Ishikawa (cell line): Measurements from ENCODE around the gene MAP1LC3A.

Experiments used
- CEBPB ChIP-seq: IDR thresholded peaks from 2 replicates; pipeline ENCODE4 v1.6.1; 2012
- CREB1 ChIP-seq: IDR thresholded peaks from 2 replicates; pipeline ENCODE4 v1.6.1; 2012; ENCODE audit warnings: low read depth
- EGR1 ChIP-seq: IDR thresholded peaks from 2 replicates; pipeline ENCODE4 v1.6.1; 2012
- EP300 ChIP-seq: IDR thresholded peaks from 2 replicates; pipeline ENCODE4 v1.6.1; 2012; ENCODE audit warnings: borderline replicate concordance
- FOXM1 ChIP-seq: IDR thresholded peaks from 2 replicates; pipeline ENCODE4 v1.6.1; 2012; ENCODE audit warnings: low read depth, borderline replicate concordance
- NFIC ChIP-seq: IDR thresholded peaks from 2 replicates; pipeline ENCODE4 v1.6.1; 2012
- RAD21 ChIP-seq: IDR thresholded peaks from 2 replicates; pipeline ENCODE4 v1.6.1; 2012; ENCODE audit warnings: low read depth
- REST ChIP-seq: IDR thresholded peaks from 2 replicates; pipeline ENCODE4 v1.6.1; 2012; ENCODE audit warnings: low read depth, mild to moderate bottlenecking
- TAF1 ChIP-seq: IDR thresholded peaks from 2 replicates; pipeline ENCODE4 v1.6.1; 2012; ENCODE audit warnings: low read depth, mild to moderate bottlenecking
- TCF12 ChIP-seq: IDR thresholded peaks from 2 replicates; pipeline ENCODE4 v1.6.1; 2012; ENCODE audit warnings: low read depth
- TEAD4 ChIP-seq: IDR thresholded peaks from 2 replicates; pipeline ENCODE4 v1.6.1; 2012
- USF1 ChIP-seq: IDR thresholded peaks from 2 replicates; pipeline ENCODE4 v1.6.1; 2012
- YY1 ChIP-seq: IDR thresholded peaks from 2 replicates; pipeline ENCODE4 v1.6.1; 2012; ENCODE audit warnings: low read depth
- ZBTB7A ChIP-seq: IDR thresholded peaks from 2 replicates; pipeline ENCODE4 v1.6.1; 2012; ENCODE audit warnings: low read depth
- TF ChIP-seq, protein P1 (sequence below): IDR thresholded peaks from 2 replicates; pipeline ENCODE4 v1.6.1; 2012

MAP1LC3A gene

DNA sequence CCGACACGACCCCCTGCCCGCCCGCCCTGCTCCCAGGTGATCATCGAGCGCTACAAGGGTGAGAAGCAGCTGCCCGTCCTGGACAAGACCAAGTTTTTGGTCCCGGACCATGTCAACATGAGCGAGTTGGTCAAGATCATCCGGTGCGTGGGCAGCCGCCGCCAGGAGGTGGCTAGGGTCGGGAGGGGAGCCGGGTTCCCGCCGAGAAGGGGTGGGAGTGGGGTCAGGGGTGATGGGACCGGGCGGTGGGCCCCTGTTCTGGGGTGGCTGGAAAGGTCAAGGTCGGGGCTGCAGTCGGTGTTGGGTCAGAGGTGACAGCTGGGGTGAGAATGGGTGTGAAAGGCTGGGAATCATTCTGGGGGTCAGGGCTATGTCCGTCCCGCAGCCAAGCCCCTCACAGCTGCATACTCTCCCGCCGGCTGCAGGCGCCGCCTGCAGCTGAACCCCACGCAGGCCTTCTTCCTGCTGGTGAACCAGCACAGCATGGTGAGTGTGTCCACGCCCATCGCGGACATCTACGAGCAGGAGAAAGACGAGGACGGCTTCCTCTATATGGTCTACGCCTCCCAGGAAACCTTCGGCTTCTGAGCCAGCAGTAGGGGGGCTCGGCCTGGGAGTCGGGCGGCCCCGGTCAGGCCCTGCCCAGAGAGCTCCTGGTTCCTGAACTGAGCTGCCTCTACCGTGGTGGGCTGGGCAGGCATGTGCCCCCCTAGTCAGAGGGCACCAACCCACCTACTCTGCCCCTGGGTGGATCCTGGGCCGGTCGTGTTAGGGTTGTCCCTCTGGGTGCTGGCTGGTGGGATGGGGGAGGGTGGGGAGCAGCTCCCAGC, 1.0 kb downstream of the MAP1LC3A start:
- TF ChIP-seq CREB1 (no peak), REST (no peak)

DNA sequence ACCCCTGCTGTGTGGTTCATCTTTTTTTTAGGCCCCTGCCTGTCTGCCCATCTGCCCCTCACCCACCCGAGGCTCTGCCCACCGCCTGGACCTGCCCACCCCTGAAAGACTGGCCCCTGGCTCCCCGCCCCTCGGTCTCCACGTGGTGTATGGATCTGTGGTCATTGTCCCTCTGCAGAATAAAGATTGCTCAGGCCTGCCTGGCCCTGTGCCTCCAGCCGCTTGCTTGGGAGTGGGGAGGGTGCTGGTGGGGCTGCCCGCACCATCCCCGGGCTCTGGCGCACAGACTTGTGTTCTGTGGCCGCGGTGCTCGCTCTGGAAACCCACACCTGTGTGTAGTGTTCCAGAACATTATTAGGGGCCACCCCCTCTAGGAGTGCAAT, 1.6 kb downstream of the MAP1LC3A start:
- TF ChIP-seq NFIC: no peak
- TF ChIP-seq TCF12: no peak
- no peak for TF ChIP-seq YY1
- no peak for TF ChIP-seq TAF1
- no peak for TF ChIP-seq EP300
- no peak for TF ChIP-seq CREB1
- TF ChIP-seq REST: no peak
- no peak for TF ChIP-seq USF1
- no peak for TF ChIP-seq EGR1
- no peak for TF ChIP-seq TEAD4
- no peak for TF ChIP-seq FOXM1
- no peak for TF ChIP-seq ZBTB7A

DNA sequence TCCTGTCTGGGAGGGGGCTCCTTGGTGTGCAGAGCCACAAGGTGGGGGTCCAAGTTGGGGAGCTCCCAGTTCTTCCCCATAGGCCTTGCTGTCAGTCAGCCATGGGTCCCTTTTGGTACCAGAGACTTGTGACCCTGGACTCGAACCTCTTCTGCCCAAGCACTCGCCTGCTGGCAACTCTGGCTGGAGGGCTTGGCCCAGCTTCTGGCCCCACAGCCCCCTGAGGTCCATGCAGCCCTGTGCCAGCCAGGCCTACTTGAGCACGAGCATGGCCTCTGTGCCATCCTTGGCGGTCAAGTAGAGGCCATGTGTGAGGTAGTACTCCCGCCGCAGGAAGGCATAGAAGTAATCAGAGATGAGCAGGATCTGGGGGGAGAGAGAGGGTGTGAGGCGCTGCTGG, 2.1 kb downstream of the MAP1LC3A start:
- TF ChIP-seq USF1: no peak
- no peak for TF ChIP-seq EP300
- no peak for TF ChIP-seq EGR1
- no peak for TF ChIP-seq RAD21
- TF ChIP-seq REST: no peak
- no peak for TF ChIP-seq CREB1
- TF ChIP-seq FOXM1: no peak
- TF ChIP-seq ZBTB7A: no peak
- no peak for TF ChIP-seq CEBPB
- no peak for TF ChIP-seq TAF1

DNA sequence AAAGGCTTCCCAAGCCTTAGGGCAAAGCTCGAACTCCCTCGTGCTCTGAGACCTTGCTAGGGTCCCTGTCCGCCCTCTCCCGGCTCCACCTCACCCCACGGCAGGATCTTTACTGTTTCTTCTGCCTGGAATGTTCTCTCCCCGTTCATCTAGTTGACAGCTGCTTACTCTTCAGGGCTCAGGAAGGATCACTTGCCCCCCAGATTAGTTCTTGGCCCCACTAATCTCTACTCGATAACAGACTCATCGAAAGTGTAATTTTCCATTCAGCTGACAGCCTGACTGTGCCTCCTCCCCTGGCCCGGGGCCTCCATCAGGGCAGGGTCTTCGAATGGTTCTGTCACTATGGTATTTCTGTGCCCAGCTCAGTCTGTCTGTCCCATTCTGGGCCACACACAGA, 3.1 kb downstream of the MAP1LC3A start:
- TF ChIP-seq, protein P1, sequence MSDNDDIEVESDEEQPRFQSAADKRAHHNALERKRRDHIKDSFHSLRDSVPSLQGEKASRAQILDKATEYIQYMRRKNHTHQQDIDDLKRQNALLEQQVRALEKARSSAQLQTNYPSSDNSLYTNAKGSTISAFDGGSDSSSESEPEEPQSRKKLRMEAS: no peak
- TF ChIP-seq TEAD4 (no peak), EGR1 (no peak), CREB1 (no peak), EP300 (no peak), REST (no peak), TCF12 (no peak)
